ENCODE data around the gene TECTB.

DNA sequence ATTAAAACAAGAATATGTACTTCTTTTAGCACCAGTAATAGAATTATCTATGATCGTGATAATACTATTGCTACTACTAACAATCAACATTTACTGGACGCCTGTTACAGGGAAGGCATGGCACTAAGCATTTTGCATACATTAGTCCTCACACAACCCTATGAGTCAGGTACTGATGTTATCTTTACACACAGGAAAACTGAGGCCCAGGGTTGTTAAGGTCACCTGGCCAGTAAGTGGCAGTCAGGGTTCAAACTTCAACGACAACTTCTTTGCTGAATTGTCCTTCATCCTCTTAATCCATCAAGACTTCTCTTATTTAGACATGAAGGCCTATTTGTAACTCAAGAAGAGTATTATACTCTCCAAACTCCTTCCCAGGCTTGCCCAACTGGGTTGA, 48.8 kb downstream of the TECTB start:
- TF ChIP-seq, protein P1, sequence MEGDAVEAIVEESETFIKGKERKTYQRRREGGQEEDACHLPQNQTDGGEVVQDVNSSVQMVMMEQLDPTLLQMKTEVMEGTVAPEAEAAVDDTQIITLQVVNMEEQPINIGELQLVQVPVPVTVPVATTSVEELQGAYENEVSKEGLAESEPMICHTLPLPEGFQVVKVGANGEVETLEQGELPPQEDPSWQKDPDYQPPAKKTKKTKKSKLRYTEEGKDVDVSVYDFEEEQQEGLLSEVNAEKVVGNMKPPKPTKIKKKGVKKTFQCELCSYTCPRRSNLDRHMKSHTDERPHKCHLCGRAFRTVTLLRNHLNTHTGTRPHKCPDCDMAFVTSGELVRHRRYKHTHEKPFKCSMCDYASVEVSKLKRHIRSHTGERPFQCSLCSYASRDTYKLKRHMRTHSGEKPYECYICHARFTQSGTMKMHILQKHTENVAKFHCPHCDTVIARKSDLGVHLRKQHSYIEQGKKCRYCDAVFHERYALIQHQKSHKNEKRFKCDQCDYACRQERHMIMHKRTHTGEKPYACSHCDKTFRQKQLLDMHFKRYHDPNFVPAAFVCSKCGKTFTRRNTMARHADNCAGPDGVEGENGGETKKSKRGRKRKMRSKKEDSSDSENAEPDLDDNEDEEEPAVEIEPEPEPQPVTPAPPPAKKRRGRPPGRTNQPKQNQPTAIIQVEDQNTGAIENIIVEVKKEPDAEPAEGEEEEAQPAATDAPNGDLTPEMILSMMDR (conservative IDR thresholded peaks at IDR 0.05; ENCODE audit: low read depth, low read length): no peak
- no peak for TF ChIP-seq EZH2 (IDR thresholded peaks at IDR 0.05; ENCODE audit: low read length, unreplicated experiment)

Measured in PC-3 (cell line).